Measurements from ENCODE around the gene MYO9B.

GRCh38 chr19:17171874-17172273, 96.3 kb downstream of the MYO9B start:
- TF ChIP-seq POLR2A (IDR thresholded peaks at IDR 0.05) (no peak), CTCF (IDR thresholded peaks at IDR 0.05) (no peak)

All from heart left ventricle (tissue), 13 donors.